WI38 (cell line): ENCODE data around the gene TTN.

ENCODE experiments used
- H3K4me3 ChIP-seq: 2 replicates; pipeline ENCODE4 v1.5.1; 2011; ENCODE audit warnings: low read depth, mild to moderate bottlenecking, control low read depth, low read length
- CTCF ChIP-seq: IDR thresholded peaks from 2 replicates; pipeline ENCODE4 v1.5.1; 2012; ENCODE audit warnings: low read depth, mild to moderate bottlenecking, control low read depth, low read length

The TTN gene

GRCh38 chr2:178828486-178828881 is 21.3 kb upstream of the TTN start:
- H3K4me3 ChIP-seq: no peak overlapping the region
- TF ChIP-seq CTCF: no peak

DNA sequence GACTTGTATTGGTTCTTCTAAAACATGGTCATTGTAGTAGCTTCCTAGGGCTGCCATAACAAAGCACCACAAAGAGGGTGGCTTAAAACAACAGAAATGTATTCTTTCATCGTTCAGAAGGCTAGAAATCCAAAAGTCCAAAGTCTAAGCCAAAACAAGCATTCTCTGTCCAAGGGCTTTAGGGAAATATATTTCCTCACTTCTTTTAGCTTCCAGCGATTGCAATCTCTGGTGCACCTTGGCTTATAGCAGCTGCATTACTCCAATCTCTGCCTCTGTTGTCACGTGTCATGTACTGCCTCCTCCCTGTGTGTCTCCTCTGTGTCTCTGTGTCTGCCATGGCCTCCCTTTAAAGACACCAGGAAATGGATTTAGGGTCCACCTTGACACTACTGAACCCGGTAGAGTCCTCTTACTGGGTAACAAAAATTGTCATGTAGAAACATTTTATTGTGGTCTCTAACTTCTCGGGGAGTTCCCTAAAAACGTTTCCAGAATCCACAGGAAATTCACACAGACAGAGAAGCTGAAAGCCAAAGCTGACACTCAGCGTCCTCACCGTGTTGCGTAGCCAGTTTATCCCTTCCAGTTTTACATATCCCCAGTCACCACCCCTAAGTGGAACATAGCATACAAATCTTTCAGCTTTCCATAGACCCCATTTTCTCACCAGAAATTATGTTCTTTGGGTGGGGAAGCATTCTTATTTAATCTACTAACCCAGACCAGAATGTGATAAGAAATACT is 20.7 kb upstream of the TTN start:
- no peak for TF ChIP-seq CTCF
- no peak overlapping the region for H3K4me3 ChIP-seq

DNA sequence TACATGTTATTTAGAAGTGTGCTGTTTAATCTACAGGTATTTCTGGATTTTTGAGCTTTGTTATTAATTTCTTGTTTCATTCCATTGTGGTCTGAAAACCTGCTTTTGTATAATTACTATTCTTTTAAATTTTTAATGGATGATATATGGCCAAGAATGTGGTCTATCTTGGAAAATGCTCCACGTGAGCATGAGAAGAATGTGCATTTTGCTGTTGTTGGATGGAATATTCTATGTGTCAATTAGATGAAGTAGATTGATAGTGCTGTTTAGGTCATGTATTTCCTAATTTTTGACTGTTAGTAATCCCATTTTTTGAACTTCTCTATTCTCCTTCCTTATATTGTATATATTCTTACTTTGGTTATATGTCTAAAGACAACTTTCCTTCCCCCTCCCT is 19.9 kb upstream of the TTN start:
- H3K4me3 ChIP-seq: no peak overlapping the region
- no peak for TF ChIP-seq CTCF

DNA sequence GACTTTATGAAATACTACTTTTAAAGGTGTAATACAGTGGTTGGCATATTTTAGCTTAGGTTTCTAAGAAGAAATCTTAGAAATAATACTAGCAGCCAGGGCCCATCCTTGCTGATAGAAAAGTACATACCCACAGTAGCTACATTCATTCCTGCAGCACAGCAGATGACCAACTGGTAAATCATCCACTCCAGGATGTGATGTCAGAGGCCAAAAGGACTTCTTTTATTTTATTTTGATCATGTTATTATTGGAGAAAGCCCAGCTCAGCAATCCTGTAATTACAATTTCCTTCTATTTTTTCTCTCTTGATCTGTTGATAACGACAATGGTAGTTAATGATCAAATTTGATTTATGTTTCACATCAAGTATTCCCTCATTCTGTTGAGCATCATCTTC is 18.0 kb upstream of the TTN start:
- no peak for TF ChIP-seq CTCF
- no peak overlapping the region for H3K4me3 ChIP-seq

DNA sequence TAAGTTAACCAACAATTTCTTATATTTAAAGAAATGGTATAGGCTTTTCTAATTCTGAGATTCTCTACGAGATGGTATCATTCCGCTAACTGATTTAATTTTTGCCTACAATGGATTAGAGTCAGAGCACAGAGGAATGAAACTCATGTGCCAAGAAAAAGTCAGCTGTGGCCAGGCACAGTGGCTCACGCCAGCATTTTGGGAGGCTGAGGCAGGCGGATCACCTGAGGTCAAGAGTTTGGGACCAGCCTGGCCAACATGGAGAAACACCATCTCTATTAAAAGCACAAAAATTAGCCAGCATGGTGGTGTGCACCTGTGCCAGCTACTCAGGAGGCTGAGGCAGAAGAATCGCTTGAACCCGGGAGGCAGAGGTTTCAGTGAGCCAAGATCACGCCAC is 17.0 kb upstream of the TTN start:
- H3K4me3 ChIP-seq: no peak overlapping the region
- TF ChIP-seq CTCF: no peak

GRCh38 chr2:178819992-178820391 is 12.8 kb upstream of the TTN start:
- no peak for TF ChIP-seq CTCF
- H3K4me3 ChIP-seq: no peak overlapping the region

- TF ChIP-seq CTCF: no peak
- H3K4me3 ChIP-seq: no peak overlapping the region
Measured at GRCh38 chr2:178819147-178819875, 12.1 kb upstream of the TTN start.
